GM18519 (cell line): ENCODE results near the gene CRYM.
"Not testable (repeated sequence)": the region's sequence is repeated elsewhere in the genome, so short reads cannot be mapped to it uniquely, and the experiment has no call there.

Source experiments
- ATAC-seq: cut with Tn5 transposase; IDR thresholded peaks from one replicate; pipeline ENCODE4 v1.9.1; 2021; ENCODE audit warnings: mild to moderate bottlenecking, moderate library complexity; ENCODE audit not compliant: unreplicated experiment, low FRiP score

CRYM gene

GRCh38 chr16:21250072-21250923 lies 27.8 kb downstream of the CRYM start:
- no peak for ATAC-seq

- not testable (repeated sequence) for ATAC-seq
These were observed 29.9 kb downstream of the CRYM start for GRCh38 chr16:21248179-21248578.

DNA sequence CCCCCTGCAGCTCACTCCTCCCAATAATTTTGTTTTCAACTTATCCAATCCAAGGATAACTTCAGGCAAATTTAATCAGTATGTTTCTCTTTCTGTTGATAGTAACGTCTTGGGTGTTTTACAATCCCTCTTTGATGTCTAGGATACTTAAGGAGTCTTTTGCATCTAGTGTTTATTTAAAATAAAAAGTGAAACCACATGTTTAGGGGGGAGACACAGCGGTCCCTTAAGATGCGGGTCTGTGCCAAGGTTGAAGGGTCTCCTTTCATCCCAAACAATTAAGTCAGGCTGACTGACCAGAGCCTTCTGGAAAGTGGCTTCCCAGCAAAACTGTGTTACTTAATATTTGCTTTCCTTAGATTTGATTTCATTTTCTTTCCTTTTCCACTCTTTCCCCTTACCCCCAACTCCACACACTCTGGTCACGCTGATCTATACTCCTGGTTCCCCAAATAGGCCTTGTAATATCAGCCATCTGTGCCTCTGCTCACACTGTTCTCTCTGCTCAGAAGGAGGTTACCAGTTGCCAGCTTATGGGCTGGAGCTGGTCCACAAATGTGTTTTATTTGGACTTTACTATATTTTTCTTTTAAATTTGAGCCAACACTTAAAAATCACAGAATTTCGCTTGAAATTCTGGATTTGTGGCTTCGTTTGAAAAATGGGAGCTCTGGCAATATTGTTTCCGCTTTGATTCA lies 33.4 kb downstream of the CRYM start:
- ATAC-seq = no peak

- no peak for ATAC-seq
These were observed 35.3 kb downstream of the CRYM start for GRCh38 chr16:21242756-21243155.

DNA sequence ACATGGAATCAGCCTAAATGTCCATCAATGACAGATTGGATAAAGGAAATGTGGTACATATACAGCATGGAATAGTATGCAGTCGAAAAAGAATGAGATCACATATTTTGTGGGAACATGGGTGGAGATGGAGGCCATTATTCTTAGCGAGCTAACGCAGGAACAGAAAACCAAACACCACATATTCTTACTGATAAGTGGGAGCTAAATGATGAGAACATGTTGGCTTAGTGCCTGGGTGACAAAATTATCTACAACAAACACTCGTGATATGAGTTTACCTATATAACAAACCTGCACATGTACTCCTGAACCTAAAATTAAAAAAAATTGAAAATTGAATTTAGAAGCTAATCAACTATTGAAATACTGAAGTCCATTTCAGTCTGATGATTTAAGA lies 38.4 kb downstream of the CRYM start:
- no peak for ATAC-seq

GRCh38 chr16:21236831-21237230 lies 41.3 kb downstream of the CRYM start:
- ATAC-seq = no peak

DNA sequence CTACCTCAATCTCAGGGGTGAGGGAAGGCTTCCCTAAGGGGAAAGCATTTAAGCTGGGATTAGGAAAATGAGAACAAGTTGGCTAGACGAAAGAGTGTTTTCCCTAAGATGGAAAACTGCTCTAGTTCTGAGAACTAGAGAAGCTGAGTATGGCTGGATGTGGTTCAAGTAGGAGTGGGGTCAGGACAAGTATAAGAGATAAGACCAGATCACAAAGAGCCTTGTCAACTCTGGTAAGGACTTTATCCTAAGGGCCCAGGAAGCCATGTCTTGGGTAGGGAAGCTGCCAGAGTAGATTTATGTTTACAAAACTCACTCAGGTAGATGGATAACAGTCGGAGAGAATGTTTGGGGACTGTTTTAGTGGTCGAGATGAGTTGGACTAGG lies 42.9 kb downstream of the CRYM start:
- no peak for ATAC-seq

DNA sequence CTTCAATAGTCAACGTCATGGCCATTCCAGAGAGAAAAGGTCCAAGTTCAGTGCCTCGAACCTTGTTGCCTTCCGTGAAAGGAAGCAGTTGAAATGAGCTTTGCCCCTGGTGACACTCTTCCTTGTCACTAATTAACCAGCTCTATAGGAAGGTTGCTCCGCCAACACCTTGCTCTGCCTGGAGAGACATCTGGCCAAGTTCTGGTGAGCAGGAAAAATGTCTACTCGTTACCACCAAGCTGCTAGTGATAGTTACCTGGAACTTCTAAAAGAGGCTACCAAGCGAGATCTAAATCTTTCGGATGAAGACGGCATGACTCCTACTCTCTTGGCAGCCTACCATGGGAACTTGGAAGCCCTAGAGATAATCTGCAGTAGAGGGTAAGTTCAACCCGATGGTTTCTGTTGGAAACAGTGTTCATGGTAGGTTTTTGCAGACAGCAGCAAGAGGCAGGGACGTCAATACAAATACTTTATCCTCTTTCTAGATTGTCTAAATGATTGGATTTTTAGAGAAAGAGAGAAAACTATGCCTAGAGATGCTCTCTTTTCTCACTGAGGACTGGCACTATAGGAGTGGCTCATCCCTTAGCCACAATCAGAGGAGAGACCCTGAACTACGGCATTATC lies 44.5 kb downstream of the CRYM start, which contains the start of gene ANKS4B:
ANKS4B (plus strand) TSS at position 179 of the 630 bp plus-strand sequence; CDS start at position 218, 39 bp downstream.
- ATAC-seq = no peak

DNA sequence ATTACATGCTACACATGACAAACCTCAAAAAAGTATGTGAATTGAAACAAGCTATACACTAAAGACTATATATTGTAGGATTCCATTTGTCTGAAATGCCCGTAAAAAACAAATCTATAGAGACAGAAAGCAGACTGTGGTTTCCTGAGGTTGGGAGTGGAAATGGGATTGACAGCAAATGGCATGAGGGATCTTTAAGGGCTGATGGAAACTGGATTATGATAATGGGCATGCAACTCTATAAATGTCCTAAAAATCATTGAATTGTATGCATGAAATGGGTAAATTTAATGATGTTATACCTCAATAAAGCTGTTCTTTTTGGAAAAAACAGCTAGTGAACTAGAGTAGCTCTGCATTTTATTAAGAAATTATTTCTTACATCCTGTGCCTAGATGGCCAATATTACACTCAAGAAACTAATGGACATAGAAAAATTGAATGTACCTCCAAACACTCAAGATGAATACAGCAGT lies 45.0 kb downstream of the CRYM start:
- ATAC-seq = no peak

DNA sequence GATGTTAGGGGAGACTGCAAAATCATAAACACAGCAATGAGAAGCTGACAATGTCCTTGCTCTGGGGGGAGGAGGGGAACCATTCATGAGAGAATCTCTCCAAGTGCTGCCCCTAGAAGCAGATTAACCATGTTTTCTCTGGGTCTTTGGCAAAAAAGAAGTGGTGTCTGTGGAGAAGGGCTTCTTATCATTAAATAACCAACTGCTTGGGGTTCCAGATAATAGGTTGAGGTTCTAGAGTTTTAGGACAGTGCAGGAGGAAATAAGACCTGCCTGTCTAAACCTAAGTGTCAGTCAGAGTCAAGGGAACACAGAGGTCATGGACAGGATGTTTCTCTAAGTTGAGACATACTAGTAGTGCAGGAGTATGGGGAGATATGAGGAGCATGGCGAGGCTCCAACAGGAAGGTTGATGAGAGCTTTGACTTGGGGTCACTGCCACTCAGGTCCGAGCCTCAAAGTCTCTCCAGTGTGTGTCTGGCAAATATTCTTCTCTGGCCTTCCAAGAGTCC lies 49.7 kb downstream of the CRYM start:
- no peak for ATAC-seq

- no peak for ATAC-seq
These were observed 50.2 kb downstream of the CRYM start for GRCh38 chr16:21227866-21228265.

GRCh38 chr16:21226749-21227148 lies 51.3 kb downstream of the CRYM start:
- no peak for ATAC-seq

- no peak for ATAC-seq
These were observed 53.3 kb downstream of the CRYM start for GRCh38 chr16:21224800-21225199.

DNA sequence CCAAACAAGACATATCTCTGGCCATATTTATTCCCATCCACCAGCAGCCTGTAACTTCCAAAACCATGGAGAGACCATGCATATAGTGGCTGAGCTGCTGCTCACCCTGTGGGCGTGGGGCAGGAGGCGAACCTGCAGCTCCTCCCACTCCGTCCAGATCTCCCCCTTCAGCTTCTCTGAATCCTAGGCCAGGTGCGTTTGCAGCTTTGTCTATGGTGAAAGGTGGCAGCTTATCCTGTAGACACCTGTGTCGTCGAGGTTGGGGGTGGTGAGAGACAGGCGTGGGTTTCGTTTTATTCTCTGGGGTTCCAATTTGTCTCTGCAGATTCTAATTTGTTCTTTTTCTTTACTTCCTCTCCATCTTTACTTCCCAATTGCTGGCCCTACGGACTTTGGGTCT lies 54.3 kb downstream of the CRYM start:
- ATAC-seq = no peak

DNA sequence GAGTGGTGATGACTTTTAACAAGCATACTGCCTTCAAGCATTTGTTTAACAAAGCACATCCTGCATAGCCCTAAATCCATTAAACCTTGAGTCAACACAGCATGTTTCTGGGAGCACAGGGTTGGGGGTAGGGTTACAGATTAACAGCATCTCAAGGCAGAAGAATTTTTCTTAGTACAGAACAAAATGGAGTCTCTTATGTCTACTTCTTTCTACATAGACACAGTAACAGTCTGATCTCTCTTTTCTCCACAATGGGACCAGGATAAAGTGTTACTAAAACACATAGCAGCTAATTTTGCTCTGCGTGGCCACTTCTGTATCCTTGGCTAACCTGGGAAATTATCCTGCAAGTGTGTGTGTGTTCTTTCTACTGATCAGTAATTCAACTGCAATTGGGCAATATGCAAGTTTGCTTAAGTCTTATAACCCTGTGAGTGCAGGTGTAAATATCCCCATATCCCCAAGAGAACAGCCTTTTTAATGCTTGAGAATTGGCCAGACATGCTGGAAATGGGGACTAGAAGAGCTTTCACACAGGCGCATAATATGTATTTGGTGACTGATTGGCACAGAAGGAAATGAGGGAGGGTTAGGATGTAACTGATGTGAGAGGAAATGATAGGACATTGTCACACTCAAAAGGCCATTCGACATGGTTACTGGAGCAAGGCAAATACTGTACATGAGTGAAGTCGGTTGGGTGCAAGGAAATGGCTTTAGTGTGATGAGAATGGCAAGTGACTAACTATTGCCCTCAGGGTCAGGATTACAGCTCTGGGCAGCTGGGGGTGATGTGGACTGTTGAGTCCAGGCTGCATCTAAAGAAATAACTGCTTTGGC lies 55.4 kb downstream of the CRYM start:
- ATAC-seq = no peak

DNA sequence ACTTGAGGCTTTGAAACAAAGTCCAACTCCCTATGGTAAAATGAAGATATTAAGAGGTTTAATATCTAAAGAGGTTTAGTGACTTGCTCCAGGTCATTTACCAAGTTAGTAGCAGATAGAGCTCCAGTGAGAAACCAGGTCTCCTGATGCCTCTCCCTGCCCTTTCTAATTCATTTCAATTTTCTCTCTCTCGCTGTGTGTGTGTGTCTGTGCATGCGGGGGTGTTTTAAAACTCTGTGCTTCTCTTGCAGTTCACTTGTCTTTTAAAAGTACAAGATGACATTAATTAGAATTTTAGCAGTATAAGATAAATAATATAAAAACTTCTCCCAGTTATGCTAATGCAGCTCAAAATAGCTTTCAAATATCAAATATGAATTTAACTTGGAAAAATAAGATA lies 58.5 kb downstream of the CRYM start:
- ATAC-seq = no peak

- no peak for ATAC-seq
These were observed 59.9 kb downstream of the CRYM start for GRCh38 chr16:21218153-21218552.

GRCh38 chr16:21217121-21217520 lies 61.0 kb downstream of the CRYM start:
- ATAC-seq = no peak

DNA sequence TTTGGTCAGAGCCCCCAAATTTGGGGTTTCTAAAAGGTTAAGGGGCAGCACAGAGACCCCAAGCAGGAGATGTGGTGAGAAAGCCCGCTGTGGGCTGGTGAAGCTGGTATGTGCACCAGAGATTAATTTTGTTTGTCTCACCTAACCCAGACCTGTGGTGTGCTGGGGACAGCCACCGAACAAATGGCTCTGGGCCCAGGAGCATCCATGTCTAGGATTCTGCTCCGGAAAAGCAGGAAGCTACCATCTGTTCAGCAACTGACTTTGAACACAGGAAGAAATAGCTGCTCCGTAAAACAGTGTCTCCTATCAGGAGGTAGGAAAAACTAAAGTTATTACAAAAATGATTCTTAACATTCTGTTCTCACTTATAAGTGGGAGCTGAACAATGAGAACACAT lies 64.0 kb downstream of the CRYM start:
- ATAC-seq = no peak

GRCh38 chr16:21211486-21211885 lies 66.6 kb downstream of the CRYM start, which contains the start of gene ZP2:
Gene ZP2 (minus strand): TSS chr16:21211574. CDS start chr16:21211547, 27 bp downstream.
- no peak for ATAC-seq
